ENCODE results near the gene TMC1. TPM values are rescaled to one million over a fixed set of nuclear protein-coding genes. Genes with fewer than 3 reads are reported as not detected.

TMC1 gene
- total RNA-seq, 1 donor from 2014 or later, result not detected

DNA sequence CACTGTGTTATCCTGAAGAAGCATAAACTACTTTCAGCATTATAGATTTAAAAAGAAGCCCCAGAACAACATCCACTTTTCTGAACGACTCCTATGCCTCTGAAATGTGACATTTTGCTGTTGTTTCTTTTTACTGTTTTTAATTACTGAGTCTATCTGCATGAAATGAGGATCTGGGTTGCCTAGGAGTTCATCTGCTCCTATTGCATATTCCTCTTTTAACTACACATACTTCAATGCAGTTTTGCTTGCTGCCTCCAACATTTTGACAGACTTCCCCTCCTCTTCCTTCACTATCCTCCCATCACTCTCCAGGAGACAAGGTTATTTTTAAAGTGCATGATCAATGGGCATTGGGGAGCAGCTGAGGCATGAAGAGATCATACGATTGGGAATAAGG lies 164.5 kb downstream of the TMC1 start:
- H3K9me3 Mint-ChIP-seq (ENCODE audit: low read depth), result peaks cover 7% of the 10 kb centered on the region
- no peak for DNase-seq (ENCODE audit: low spot score)
- no peak overlapping the region for H3K27ac Mint-ChIP-seq (ENCODE audit: unreplicated experiment)
- peaks cover 1% of the 10 kb centered on the region for H3K36me3 Mint-ChIP-seq (ENCODE audit: low read depth)
- no peaks in the 10 kb centered on the region for H3K4me1 Mint-ChIP-seq (ENCODE audit: low read depth)
- TF ChIP-seq, protein P1, sequence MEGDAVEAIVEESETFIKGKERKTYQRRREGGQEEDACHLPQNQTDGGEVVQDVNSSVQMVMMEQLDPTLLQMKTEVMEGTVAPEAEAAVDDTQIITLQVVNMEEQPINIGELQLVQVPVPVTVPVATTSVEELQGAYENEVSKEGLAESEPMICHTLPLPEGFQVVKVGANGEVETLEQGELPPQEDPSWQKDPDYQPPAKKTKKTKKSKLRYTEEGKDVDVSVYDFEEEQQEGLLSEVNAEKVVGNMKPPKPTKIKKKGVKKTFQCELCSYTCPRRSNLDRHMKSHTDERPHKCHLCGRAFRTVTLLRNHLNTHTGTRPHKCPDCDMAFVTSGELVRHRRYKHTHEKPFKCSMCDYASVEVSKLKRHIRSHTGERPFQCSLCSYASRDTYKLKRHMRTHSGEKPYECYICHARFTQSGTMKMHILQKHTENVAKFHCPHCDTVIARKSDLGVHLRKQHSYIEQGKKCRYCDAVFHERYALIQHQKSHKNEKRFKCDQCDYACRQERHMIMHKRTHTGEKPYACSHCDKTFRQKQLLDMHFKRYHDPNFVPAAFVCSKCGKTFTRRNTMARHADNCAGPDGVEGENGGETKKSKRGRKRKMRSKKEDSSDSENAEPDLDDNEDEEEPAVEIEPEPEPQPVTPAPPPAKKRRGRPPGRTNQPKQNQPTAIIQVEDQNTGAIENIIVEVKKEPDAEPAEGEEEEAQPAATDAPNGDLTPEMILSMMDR (IDR thresholded peaks at IDR 0.05), result no peak
- H3K27me3 Mint-ChIP-seq (ENCODE audit: low read depth), result peaks cover 14% of the 10 kb centered on the region
- H3K4me3 Mint-ChIP-seq (ENCODE audit: unreplicated experiment), result no peak overlapping the region

DNA sequence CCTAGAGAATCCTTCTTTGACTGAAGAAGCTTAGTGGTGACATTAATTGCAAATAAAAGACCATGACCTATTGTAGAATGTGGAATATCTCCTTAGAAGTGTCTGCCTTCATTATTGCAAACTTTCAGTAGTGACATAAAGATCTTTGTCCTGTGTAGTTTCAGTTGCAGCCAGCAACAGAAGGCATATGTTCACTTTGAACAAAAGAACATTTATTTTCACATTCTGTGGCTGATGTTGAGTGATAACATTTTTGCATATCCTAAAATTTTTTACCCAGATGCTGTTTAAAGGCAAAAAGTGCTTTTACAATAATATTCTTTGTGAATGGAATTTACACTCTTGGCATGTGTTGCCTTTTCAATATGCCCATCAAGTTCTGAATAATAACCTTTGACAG lies 165.9 kb downstream of the TMC1 start:
- Mint-ChIP-seq H3K27ac (ENCODE audit: unreplicated experiment) (no peak overlapping the region), H3K4me3 (ENCODE audit: unreplicated experiment) (no peak overlapping the region), H3K9me3 (ENCODE audit: low read depth) (peaks cover 11% of the 10 kb centered on the region), H3K27me3 (ENCODE audit: low read depth) (peaks cover 14% of the 10 kb centered on the region), H3K4me1 (ENCODE audit: low read depth) (no peaks in the 10 kb centered on the region), H3K36me3 (ENCODE audit: low read depth) (peaks cover 2% of the 10 kb centered on the region)
- DNase-seq (ENCODE audit: low spot score), result no peak
- TF ChIP-seq, protein P1 (IDR thresholded peaks at IDR 0.05), result no peak

DNA sequence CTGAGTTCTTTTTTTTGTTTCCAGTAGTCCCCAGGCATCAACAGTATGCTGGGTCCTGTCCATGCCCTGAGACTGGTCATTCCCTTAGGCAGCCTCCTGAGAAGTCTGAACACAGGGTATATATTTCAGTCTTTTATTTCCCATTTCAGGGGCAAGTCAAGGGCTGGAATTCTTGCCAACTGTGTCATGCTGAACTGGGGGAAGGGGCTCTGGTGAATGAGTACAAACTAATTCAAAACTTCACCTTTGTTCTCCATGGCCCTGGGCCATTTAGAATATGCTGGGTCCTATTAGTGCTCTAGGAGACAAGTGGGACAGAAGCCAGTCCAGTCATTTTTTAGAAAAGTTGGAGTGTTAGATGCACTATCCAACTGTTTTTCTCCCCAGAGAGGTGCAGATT lies 170.3 kb downstream of the TMC1 start:
- Mint-ChIP-seq H3K4me1 (ENCODE audit: low read depth) (peaks cover 8% of the 10 kb centered on the region), H3K27ac (ENCODE audit: unreplicated experiment) (no peak overlapping the region), H3K4me3 (ENCODE audit: unreplicated experiment) (no peak overlapping the region), H3K27me3 (ENCODE audit: low read depth) (no peaks in the 10 kb centered on the region), H3K9me3 (ENCODE audit: low read depth) (peaks cover 11% of the 10 kb centered on the region), H3K36me3 (ENCODE audit: low read depth) (peaks cover 2% of the 10 kb centered on the region)
- DNase-seq (ENCODE audit: low spot score), result no peak
- TF ChIP-seq, protein P1 (IDR thresholded peaks at IDR 0.05), result no peak

DNA sequence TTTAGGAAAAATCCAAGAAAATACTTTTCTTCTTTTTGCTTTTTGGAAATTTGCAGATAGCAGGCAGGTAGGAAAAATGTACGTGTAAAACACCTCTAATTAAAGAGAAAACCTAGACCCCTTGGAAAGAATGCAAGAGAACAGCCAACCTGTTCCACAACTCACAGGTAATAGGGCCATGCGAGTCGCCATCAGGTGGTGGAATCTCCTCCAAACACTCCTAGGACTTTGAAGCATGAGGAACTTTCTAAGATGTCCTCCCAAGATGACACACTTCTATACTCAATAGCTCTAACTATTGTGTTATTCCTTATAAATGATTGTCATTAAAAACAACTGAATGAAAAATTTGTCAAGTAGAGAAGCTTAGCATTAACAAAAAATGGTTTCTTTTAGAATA lies 174.0 kb downstream of the TMC1 start:
- TF ChIP-seq, protein P1 (IDR thresholded peaks at IDR 0.05), result no peak
- Mint-ChIP-seq H3K9me3 (ENCODE audit: low read depth) (peaks cover 10% of the 10 kb centered on the region), H3K36me3 (ENCODE audit: low read depth) (peaks cover 2% of the 10 kb centered on the region), H3K27ac (ENCODE audit: unreplicated experiment) (no peak overlapping the region), H3K27me3 (ENCODE audit: low read depth) (peaks cover 6% of the 10 kb centered on the region), H3K4me3 (ENCODE audit: unreplicated experiment) (no peak overlapping the region), H3K4me1 (ENCODE audit: low read depth) (peaks cover 14% of the 10 kb centered on the region)
- DNase-seq (ENCODE audit: low spot score), result no peak

DNA sequence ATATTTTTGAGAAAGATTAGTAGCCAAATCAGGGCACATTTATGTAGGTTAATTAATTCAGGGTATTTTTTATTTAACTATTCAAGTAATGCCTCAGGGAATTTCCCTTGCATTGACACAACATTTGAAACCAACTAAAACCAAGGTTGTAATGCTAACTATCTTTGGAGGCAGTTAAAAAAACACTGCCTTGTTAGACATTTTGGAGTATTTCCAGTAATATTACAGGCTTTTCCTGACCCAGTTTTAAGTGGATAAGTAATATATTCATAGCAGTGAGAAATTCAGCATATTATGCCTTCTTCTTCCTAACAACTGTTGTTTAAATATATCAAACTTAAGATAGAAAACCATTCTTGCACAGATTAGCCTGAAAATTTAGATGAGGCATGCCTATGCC lies 175.1 kb downstream of the TMC1 start:
- H3K9me3 Mint-ChIP-seq (ENCODE audit: low read depth), result no peaks in the 10 kb centered on the region
- DNase-seq (ENCODE audit: low spot score), result no peak
- H3K4me3 Mint-ChIP-seq (ENCODE audit: unreplicated experiment), result no peak overlapping the region
- peaks cover 14% of the 10 kb centered on the region for H3K4me1 Mint-ChIP-seq (ENCODE audit: low read depth)
- TF ChIP-seq, protein P1 (IDR thresholded peaks at IDR 0.05), result no peak
- H3K27me3 Mint-ChIP-seq (ENCODE audit: low read depth), result peaks cover 6% of the 10 kb centered on the region
- H3K36me3 Mint-ChIP-seq (ENCODE audit: low read depth), result no peaks in the 10 kb centered on the region
- no peak overlapping the region for H3K27ac Mint-ChIP-seq (ENCODE audit: unreplicated experiment)

Data from chondrocyte (in vitro differentiated cells).